AG08395 (cell line): ENCODE data around the gene PTPN7.
"Not testable (repeated sequence)": the region's sequence is repeated elsewhere in the genome, so short reads cannot be mapped to it uniquely, and the experiment has no call there.

Experiments
- DNase-seq: peaks from one replicate; pipeline ENCODE4 v3.0.0; 2012; ENCODE audit warnings: mixed read lengths, low spot score

Gene PTPN7

GRCh38 chr1:202130816-202131522, 29.4 kb downstream of the PTPN7 start:
- DNase-seq = no peak

- no peak for DNase-seq
Measured at GRCh38 chr1:202130297-202130721, 30.1 kb downstream of the PTPN7 start.

GRCh38 chr1:202129453-202130296, 30.7 kb downstream of the PTPN7 start:
- no peak for DNase-seq

- DNase-seq = no peak
Measured at GRCh38 chr1:202127836-202128622, 32.4 kb downstream of the PTPN7 start.

GRCh38 chr1:202127061-202127460, 33.3 kb downstream of the PTPN7 start:
- DNase-seq = no peak

- no peak for DNase-seq
Measured at GRCh38 chr1:202126426-202126825, 34.0 kb downstream of the PTPN7 start.

- DNase-seq = no peak
Measured at GRCh38 chr1:202125611-202126010, 34.8 kb downstream of the PTPN7 start.

- no peak for DNase-seq
Measured at GRCh38 chr1:202124142-202124541, 36.3 kb downstream of the PTPN7 start.

- no peak for DNase-seq
Measured at GRCh38 chr1:202123336-202123813, 37.0 kb downstream of the PTPN7 start.

GRCh38 chr1:202122639-202123335, 37.6 kb downstream of the PTPN7 start, which contains the start of gene GPR37L1:
TSS of gene GPR37L1 (plus strand) at chr1:202122917. CDS start at chr1:202122964, 47 bp downstream.
- peak; percentile 76 for DNase-seq

GRCh38 chr1:202121006-202121405, 39.4 kb downstream of the PTPN7 start:
- no peak for DNase-seq

GRCh38 chr1:202117898-202118371, 42.5 kb downstream of the PTPN7 start:
- DNase-seq = no peak

GRCh38 chr1:202116287-202116686, 44.1 kb downstream of the PTPN7 start:
- no peak for DNase-seq

GRCh38 chr1:202113690-202114300, 46.6 kb downstream of the PTPN7 start:
- no peak for DNase-seq

GRCh38 chr1:202112859-202113689, 47.3 kb downstream of the PTPN7 start:
- DNase-seq = peak; percentile 57

- not testable (repeated sequence) for DNase-seq
Measured at GRCh38 chr1:202111589-202111988, 48.8 kb downstream of the PTPN7 start.

GRCh38 chr1:202110977-202111376, 49.4 kb downstream of the PTPN7 start:
- DNase-seq = no peak

- no peak for DNase-seq
Measured at GRCh38 chr1:202107801-202108731, 52.3 kb downstream of the PTPN7 start.

- no peak for DNase-seq
Measured at GRCh38 chr1:202107321-202107761, 53.1 kb downstream of the PTPN7 start.
